ENCODE measurements around the gene HMGN1. TPM values are rescaled to one million over a fixed set of nuclear protein-coding genes. Genes with fewer than 3 reads are reported as not detected.

HMGN1 gene
- total RNA-seq, 1 experiment from 2014 or later, result 391 TPM

DNA sequence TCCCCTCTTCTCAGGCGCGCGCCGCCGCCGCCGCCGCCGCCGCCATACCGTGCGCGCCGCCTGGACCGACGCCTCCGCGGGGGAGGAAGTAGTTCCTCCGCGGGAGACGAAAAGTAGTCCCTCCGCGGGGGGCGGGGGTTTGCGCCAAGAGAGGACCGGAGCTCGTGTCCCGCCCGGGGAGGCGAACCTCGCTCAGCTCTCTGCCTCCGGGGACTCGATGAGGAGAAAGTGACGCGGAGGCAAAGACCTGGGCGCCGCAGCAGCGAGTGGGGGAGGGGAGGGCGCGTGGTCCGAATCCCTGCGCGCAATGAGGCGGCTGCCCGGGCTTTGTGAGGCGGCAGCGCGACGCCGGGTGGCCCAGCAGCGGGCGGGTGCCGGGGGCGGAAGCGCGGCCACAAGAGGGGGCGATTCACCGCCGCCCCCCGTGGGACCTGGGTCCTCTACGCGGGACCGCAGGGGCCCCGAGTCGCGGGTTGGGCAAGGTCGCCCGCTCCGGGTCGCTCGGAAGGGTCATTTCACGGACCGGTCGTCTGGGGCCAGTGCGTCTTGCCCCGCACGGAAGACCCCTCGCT is 35.2 kb downstream of the HMGN1 start, which contains the start of gene BRWD1:
TSS of gene BRWD1 (minus strand) at position 62 of the 572 bp plus-strand sequence. CDS start 141 bp downstream, outside the sequence.
- intact Hi-C loops (cut with micrococcal nuclease; ENCODE audit: unreplicated experiment), result loop anchor here (1.0 to 10.0 kb wide), 3 partner anchors 36 to 131 kb away; partner anchors contain the start of genes HMGN1 and LCA5L
- BruUV-seq (replicated peaks), result no TSS peak
- H3K27me3 ChIP-seq (replicated peaks; ENCODE audit: control insufficient read depth, insufficient read depth, low read length), result no peaks in the 10 kb centered on the region
- no peaks in the 10 kb centered on the region for H3K36me3 ChIP-seq (ENCODE audit: control insufficient read depth, insufficient read depth, low read length)
- Mint-ChIP-seq H3K27me3 (ENCODE audit: insufficient read depth, unreplicated experiment) (no peaks in the 10 kb centered on the region), H3K4me1 (ENCODE audit: low read depth, unreplicated experiment) (peaks cover 21% of the 10 kb centered on the region), H3K9me3 (ENCODE audit: unreplicated experiment) (no peaks in the 10 kb centered on the region), H3K4me3 (ENCODE audit: unreplicated experiment) (peak within 1 kb of the TSS; percentile 97), H3K36me3 (ENCODE audit: insufficient read depth, unreplicated experiment) (peaks cover 50% of the 10 kb centered on the region), H3K27ac (ENCODE audit: unreplicated experiment) (peak within 1 kb of the TSS; percentile 89)
- ChIA-PET CTCF (no interaction called here), POLR2A (interaction anchor here (0.6 to 1.4 kb wide), 4 partner anchors 16 to 74 kb away, joined by 3 to 9 read pairs (median 6); no protein-coding TSS in a partner anchor)
- TF ChIP-seq, protein P1, sequence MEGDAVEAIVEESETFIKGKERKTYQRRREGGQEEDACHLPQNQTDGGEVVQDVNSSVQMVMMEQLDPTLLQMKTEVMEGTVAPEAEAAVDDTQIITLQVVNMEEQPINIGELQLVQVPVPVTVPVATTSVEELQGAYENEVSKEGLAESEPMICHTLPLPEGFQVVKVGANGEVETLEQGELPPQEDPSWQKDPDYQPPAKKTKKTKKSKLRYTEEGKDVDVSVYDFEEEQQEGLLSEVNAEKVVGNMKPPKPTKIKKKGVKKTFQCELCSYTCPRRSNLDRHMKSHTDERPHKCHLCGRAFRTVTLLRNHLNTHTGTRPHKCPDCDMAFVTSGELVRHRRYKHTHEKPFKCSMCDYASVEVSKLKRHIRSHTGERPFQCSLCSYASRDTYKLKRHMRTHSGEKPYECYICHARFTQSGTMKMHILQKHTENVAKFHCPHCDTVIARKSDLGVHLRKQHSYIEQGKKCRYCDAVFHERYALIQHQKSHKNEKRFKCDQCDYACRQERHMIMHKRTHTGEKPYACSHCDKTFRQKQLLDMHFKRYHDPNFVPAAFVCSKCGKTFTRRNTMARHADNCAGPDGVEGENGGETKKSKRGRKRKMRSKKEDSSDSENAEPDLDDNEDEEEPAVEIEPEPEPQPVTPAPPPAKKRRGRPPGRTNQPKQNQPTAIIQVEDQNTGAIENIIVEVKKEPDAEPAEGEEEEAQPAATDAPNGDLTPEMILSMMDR (IDR thresholded peaks at IDR 0.05; ENCODE audit: insufficient read depth in 1 of 2, low read depth in 1 of 2, low read length in 1 of 2, severe bottlenecking in 1 of 2, unreplicated experiment in 1 of 2), result peak; percentile 28 to 29
- H3K4me1 ChIP-seq, result peaks cover 26% of the 10 kb centered on the region
- H3K4me3 ChIP-seq (ENCODE audit: low read depth, low read length), result peak within 1 kb of the TSS; percentile 86
- peak; percentile 90 to 92 for DNase-seq
- no peaks in the 10 kb centered on the region for H3K9me3 ChIP-seq

DNA sequence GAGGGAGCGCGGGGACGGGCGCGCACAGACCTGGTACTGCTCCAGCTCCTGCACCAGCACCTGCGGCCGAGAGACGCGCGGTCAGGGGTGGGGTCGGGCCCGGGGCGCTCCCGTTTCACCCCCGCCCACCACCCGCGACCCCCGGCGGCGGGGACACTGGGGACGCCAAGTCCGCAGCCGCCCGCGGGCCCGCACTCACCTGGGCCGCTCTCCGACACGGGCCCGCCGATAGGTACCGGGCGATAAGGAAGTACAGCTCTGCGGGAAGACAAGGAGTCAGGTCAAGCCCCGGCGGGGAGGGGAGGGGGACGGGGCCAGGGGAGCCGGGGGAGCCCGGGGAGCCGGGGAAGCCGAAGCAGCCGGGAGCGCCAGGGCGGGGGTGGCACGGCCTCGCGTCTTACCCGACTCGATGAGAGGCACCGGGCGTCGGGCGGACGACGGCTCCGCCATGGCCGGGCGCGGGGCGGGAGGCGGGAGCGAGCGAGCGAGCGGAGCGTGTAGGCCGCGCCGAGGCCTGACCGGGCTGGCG is 35.8 kb downstream of the HMGN1 start:
- Histone ChIP-seq H3K27me3 (replicated peaks; ENCODE audit: control insufficient read depth, insufficient read depth, low read length) (no peaks in the 10 kb centered on the region), H3K4me1 (peaks cover 23% of the 10 kb centered on the region), H3K9me3 (no peaks in the 10 kb centered on the region), H3K36me3 (ENCODE audit: control insufficient read depth, insufficient read depth, low read length) (no peaks in the 10 kb centered on the region), H3K4me3 (ENCODE audit: low read depth, low read length) (peak overlapping the region; percentile 86)
- intact Hi-C loops (cut with micrococcal nuclease; ENCODE audit: unreplicated experiment), result loop anchor here (1.0 to 10.0 kb wide), 3 partner anchors 36 to 132 kb away; partner anchors contain the start of genes HMGN1 and LCA5L
- no TSS peak for BruUV-seq (replicated peaks)
- H3K4me1 Mint-ChIP-seq (ENCODE audit: low read depth, unreplicated experiment), result peaks cover 21% of the 10 kb centered on the region
- ChIA-PET POLR2A (interaction anchor here (0.6 to 1.4 kb wide), 7 partner anchors 15 to 130 kb away, joined by 3 to 9 read pairs (median 6); partner anchors contain the start of gene PSMG1), CTCF (no interaction called here)
- H3K36me3 Mint-ChIP-seq (ENCODE audit: insufficient read depth, unreplicated experiment), result peaks cover 55% of the 10 kb centered on the region
- H3K9me3 Mint-ChIP-seq (ENCODE audit: unreplicated experiment), result no peaks in the 10 kb centered on the region
- H3K27me3 Mint-ChIP-seq (ENCODE audit: insufficient read depth, unreplicated experiment), result no peaks in the 10 kb centered on the region
- TF ChIP-seq, protein P1 (IDR thresholded peaks at IDR 0.05; ENCODE audit: insufficient read depth in 1 of 2, low read depth in 1 of 2, low read length in 1 of 2, severe bottlenecking in 1 of 2, unreplicated experiment in 1 of 2), result no peak
- peak overlapping the region; percentile 97 for H3K4me3 Mint-ChIP-seq (ENCODE audit: unreplicated experiment)
- peak overlapping the region; percentile 89 for H3K27ac Mint-ChIP-seq (ENCODE audit: unreplicated experiment)
- DNase-seq, result peak in 1 of 2 experiments; percentile 47

DNA sequence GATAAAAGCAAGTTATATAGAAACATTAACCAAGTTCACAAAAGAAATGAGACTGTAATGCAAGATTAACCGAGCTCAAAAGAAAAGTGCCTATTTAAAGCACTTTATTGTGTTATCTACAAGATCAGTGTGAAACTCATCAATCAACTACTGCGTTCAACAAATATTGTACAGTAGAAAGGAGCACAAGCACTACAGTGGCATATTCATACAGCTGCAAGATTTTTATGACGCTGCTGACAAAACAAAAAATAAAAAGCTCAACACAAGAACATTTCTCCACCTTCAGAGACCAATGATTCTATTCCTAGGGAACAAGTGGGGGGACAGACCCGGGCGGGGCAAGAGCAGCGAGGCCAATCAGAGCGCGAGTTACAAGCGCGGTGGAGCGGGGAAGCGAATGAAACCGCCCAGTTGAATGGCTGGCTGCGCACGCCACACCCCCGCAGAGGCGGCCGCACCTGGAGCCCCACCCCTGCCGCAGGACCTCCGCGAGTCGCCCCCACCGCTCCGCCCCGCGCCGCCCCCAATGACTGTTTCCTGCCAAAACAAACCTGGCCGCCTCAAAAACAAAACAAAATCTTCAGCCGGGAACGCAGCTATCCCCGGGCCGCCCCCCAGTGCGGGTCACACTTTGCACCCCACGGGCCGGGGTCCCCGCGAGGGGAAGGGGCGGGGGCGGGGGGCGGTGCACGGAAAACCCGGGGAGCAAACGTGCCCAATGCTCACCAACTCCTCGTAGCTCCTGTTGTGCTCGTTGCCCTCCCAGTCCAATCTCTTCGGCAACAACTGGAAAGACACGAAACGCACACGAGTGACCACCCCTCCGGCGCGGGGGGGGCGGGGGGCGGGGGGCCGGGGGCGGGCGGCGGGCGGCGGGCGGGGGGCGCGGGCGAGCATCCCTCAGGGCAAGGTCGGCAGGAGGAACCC is 36.5 kb downstream of the HMGN1 start:
- H3K27ac Mint-ChIP-seq (ENCODE audit: unreplicated experiment), result peak overlapping the region; percentile 39
- H3K4me3 Mint-ChIP-seq (ENCODE audit: unreplicated experiment), result peak overlapping the region; percentile 97
- Histone ChIP-seq H3K36me3 (ENCODE audit: control insufficient read depth, insufficient read depth, low read length) (no peaks in the 10 kb centered on the region), H3K27me3 (replicated peaks; ENCODE audit: control insufficient read depth, insufficient read depth, low read length) (no peaks in the 10 kb centered on the region), H3K4me1 (peaks cover 16% of the 10 kb centered on the region), H3K9me3 (no peaks in the 10 kb centered on the region), H3K4me3 (ENCODE audit: low read depth, low read length) (peak overlapping the region; percentile 86)
- H3K4me1 Mint-ChIP-seq (ENCODE audit: low read depth, unreplicated experiment), result peaks cover 21% of the 10 kb centered on the region
- ChIA-PET POLR2A (interaction anchor here (0.6 to 1.4 kb wide), 7 partner anchors 15 to 129 kb away, joined by 3 to 9 read pairs (median 6); partner anchors contain the start of gene PSMG1), CTCF (no interaction called here)
- H3K36me3 Mint-ChIP-seq (ENCODE audit: insufficient read depth, unreplicated experiment), result peaks cover 55% of the 10 kb centered on the region
- intact Hi-C loops (cut with micrococcal nuclease; ENCODE audit: unreplicated experiment), result loop anchor here (1.0 to 10.0 kb wide), 3 partner anchors 37 to 132 kb away; partner anchors contain the start of genes HMGN1 and LCA5L
- TF ChIP-seq, protein P1 (IDR thresholded peaks at IDR 0.05; ENCODE audit: insufficient read depth in 1 of 2, low read depth in 1 of 2, low read length in 1 of 2, severe bottlenecking in 1 of 2, unreplicated experiment in 1 of 2), result no peak
- no TSS peak for BruUV-seq (replicated peaks)
- H3K27me3 Mint-ChIP-seq (ENCODE audit: insufficient read depth, unreplicated experiment), result no peaks in the 10 kb centered on the region
- no peaks in the 10 kb centered on the region for H3K9me3 Mint-ChIP-seq (ENCODE audit: unreplicated experiment)
- DNase-seq, result peak; percentile 88 to 93

Data from Caco-2 (cell line).